PC-9 (cell line): ENCODE measurements around the gene POTEF.
"Not testable (repeated sequence)": the region's sequence is repeated elsewhere in the genome, so short reads cannot be mapped to it uniquely, and the experiment has no call there.

Source experiments
- EZH2 ChIP-seq: fragments of 200-600 bp; sonication (generic); IDR thresholded peaks from 2 replicates; pipeline ENCODE4 v1.8.0; 2017; ENCODE audit warnings: antibody characterized with exemption, low read depth
- TF ChIP-seq, protein P1 (sequence below): fragments of 200-600 bp; sonication (generic); conservative IDR thresholded peaks from 2 replicates; pipeline ENCODE4 v1.6.1; 2017; ENCODE audit warnings: mixed run types, antibody characterized with exemption, mild to moderate bottlenecking, moderate library complexity

DNA sequence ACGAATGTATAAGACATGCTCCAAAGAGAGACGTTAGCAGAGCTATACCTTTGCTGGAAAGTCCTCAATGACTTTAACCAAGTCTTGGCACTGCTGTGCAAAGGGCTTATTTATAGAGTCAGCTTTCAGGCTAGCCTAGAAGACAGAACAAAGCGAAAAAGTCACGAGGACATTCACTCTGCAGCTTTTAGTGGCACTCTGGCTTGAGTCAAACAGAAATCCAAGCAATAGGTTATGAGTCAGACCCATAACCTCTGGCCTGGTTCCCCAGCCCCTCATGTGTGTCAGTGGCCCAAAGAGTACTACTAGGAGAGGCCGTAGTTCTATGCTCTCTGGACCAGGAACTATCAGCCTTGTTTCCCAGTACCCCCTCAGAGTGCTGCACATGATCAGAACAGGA is 45.8 kb upstream of the POTEF start:
- TF ChIP-seq, protein P1, sequence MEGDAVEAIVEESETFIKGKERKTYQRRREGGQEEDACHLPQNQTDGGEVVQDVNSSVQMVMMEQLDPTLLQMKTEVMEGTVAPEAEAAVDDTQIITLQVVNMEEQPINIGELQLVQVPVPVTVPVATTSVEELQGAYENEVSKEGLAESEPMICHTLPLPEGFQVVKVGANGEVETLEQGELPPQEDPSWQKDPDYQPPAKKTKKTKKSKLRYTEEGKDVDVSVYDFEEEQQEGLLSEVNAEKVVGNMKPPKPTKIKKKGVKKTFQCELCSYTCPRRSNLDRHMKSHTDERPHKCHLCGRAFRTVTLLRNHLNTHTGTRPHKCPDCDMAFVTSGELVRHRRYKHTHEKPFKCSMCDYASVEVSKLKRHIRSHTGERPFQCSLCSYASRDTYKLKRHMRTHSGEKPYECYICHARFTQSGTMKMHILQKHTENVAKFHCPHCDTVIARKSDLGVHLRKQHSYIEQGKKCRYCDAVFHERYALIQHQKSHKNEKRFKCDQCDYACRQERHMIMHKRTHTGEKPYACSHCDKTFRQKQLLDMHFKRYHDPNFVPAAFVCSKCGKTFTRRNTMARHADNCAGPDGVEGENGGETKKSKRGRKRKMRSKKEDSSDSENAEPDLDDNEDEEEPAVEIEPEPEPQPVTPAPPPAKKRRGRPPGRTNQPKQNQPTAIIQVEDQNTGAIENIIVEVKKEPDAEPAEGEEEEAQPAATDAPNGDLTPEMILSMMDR, result not testable (repeated sequence)
- TF ChIP-seq EZH2, result not testable (repeated sequence)
